HG03575 (cell line): ENCODE data around the gene TTYH3.
"Not testable (repeated sequence)": the region's sequence is repeated elsewhere in the genome, so short reads cannot be mapped to it uniquely, and the experiment has no call there.

Source experiments
- ATAC-seq: cut with Tn5 transposase; IDR thresholded peaks from one replicate; pipeline ENCODE4 v1.9.1; 2021; ENCODE audit not compliant: unreplicated experiment, insufficient number of reproducible peaks, low FRiP score; ENCODE audit errors: extremely low read depth

Gene TTYH3

GRCh38 chr7:2691932-2692439, 60.2 kb downstream of the TTYH3 start:
- not testable (repeated sequence) for ATAC-seq

DNA sequence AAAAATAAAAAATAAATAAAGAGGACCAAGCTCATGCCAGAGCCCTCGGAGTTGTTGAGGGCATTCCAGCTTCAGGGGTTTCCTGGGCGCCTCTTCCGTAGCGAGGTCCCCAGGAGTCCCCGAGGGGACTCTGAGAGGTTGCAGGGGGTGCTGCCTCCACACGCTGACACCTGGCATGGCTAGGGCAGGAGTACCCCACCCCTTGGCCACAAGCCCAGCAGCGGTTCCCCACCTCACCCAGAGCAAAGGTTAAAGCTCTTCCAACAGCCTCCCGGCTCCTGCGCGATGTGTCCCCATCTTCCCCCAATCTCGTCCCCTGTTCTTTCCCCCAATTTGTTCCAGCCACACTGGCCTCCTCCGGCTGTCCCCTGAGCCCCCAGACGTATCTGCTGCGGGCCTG, 60.8 kb downstream of the TTYH3 start:
- ATAC-seq: no peak

GRCh38 chr7:2693420-2694121, 61.8 kb downstream of the TTYH3 start:
- not testable (repeated sequence) for ATAC-seq

DNA sequence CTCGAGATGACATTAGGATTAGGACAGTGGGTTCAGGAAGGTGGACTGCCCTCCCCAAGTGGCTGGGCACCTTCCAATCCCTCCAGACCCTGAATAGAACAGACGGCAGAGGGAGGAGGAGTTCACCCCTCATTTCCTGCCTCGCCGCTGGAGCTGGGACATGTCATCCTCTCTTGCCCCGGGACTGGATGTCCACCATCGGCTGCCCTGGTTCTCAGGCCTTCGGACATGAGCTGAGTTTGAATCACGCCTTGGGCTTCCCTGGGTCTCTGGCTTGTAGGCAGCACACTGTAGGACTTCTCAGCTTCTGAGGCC, 62.3 kb downstream of the TTYH3 start:
- not testable (repeated sequence) for ATAC-seq

DNA sequence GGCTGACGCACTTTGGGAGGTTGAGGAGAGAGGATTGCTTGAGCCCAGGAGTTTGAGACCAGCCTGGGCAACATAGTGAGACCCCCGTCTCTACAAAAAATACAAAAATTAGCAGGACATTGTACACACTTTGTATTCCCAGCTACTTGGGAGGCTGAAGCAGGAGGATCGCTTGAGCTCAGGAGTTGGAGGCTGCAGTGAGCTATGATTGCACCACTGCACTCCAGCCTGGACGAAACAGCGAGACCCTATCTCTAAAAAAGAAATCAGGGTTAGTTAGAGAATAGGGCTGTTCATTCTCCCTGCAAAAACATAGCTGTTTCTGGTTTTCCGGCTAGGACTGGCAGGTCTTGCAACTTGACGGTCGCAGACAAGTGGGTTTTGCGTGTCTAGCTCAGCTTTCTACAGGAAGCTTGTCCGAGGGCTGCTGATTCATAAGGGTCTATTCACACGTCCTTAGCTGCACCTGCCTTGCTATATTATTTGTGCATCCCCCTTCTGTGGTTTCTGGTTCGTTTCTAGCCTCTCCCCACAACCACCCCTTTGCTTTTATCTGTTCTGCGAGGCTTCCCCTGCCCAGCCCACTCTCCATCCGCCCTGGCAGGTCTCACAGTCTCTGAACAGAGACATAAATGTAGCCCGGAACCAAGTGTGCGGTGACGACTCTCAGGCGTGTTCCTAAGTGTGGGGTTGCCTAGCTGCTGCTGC, 66.9 kb downstream of the TTYH3 start:
- ATAC-seq: peak; percentile 86

DNA sequence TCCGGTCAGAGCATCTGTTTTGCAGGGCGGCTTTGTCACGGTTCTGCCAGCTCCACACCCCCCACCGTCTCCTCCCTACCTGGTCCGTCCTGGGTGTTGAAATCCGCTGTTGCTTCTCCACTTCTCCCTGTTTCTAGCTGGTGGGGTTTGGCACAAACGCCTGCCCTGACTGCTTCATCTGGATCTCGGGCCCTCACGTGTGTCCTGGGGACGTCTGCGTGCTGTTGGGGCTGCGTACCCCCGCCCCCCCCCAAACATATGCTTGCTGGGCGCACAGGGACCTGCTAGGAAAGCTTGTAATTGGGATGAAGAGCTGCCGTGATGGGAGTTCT, 67.5 kb downstream of the TTYH3 start:
- no peak for ATAC-seq

DNA sequence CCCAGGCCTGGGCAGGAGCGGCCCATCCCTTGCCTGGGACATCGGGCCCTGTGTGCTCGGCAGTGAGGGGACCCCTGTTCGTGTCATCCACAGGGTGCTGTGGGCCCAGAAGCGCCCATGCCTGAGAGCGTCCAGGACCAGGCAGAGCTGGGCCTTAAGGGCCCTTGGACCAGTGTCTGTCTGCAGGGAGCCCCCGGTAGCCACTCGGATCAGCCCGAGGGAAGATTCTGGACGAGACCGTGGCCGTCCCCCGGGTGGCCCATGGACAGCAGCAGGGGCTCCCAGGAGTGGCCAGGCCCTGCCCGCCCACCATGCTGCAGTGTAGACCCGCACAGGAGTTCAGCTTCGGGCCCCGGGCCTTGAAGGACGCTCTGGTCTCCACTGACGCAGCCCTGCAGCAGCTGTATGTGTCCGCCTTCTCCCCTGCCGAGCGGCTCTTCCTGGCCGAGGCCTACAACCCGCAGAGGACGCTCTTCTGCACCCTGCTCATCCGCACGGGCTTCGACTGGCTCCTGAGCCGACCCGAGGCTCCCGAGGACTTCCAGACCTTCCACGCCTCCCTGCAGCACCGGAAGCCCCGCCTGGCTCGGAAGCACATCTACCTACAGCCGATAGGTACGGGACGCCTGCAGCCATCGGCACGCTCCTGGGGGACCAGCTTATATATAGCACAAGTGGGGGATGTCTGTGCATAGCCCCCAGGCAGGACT, 68.5 kb downstream of the TTYH3 start:
- ATAC-seq: no peak

DNA sequence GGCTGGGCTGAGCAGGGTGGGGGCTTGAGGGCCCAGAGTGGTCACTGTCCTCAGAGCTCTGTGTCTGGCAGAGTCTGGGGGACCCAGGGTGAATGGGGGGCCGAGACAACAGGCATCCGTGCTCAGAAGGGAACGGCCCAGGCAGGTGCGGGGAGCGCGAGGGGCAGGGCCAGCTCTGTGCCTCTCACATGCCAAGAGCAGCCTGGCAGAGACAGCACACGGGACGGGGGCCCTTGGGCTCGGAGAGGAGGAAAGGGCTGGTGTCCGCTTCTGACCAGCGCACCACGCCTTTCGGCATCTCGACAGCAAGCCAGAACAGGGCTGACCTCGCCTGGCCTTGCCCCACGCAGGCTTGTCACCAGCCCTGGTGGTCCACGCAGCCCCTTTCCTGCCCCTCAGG, 69.6 kb downstream of the TTYH3 start:
- ATAC-seq: no peak

- no peak for ATAC-seq
Observed at GRCh38 chr7:2701832-2702593, 70.2 kb downstream of the TTYH3 start.

DNA sequence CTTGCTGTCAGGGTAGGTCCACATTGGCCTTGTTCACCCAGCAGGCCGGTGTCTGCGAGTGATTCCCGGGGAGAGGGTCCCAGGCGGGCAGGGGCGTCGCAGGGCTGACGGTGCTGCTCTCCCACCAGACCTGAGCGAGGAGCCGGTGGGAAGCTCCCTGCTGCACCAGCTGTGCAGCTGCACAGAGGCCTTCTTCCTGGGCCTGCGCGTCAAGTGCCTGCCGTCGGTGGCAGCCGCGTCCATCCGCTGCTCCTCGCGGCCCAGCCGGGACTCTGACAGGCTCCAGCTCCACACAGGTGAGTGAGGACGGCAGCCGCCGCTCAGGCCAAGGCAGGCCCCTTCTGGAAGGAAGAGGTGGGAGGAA, 70.8 kb downstream of the TTYH3 start:
- ATAC-seq: no peak

- ATAC-seq: no peak
Observed at GRCh38 chr7:2705371-2706096, 73.7 kb downstream of the TTYH3 start.

GRCh38 chr7:2706685-2707126, 74.9 kb downstream of the TTYH3 start:
- no peak for ATAC-seq

- no peak for ATAC-seq
Observed at GRCh38 chr7:2707481-2707880, 75.7 kb downstream of the TTYH3 start.

- ATAC-seq: no peak
Observed at GRCh38 chr7:2708041-2708440, 76.3 kb downstream of the TTYH3 start.

DNA sequence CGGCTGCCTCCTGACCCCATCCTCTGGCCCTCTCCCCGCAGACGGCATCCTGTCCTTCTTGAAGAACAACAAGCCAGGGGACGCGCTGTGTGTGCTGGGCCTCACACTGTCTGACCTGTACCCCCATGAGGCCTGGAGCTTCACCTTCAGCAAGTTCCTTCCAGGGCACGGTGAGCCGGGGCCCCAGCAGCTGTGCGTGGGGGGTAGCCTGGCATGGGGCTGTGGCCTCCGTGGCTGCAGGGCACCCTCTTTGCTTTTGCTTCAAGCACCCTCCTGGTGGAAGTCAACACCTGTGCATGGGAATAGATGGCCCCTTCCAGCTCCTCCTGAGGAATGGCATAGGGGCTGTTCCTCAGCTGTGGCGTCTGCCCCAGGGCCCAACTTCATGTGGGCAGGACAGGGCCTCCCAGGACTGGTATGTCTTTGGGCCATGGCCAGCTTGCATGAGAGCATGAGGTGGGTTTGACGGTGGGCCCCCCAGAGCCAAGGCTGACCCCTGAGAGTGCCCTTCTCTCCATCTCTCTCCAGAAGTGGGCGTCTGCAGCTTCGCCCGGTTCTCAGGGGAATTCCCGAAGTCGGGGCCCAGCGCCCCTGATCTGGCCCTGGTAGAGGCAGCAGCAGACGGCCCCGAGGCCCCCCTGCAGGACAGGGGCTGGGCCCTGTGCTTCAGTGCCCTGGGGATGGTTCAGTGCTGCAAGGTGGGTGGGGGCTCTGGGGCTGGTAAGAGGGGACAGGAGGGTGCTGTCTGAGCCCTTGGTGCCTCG, 76.9 kb downstream of the TTYH3 start:
- no peak for ATAC-seq

DNA sequence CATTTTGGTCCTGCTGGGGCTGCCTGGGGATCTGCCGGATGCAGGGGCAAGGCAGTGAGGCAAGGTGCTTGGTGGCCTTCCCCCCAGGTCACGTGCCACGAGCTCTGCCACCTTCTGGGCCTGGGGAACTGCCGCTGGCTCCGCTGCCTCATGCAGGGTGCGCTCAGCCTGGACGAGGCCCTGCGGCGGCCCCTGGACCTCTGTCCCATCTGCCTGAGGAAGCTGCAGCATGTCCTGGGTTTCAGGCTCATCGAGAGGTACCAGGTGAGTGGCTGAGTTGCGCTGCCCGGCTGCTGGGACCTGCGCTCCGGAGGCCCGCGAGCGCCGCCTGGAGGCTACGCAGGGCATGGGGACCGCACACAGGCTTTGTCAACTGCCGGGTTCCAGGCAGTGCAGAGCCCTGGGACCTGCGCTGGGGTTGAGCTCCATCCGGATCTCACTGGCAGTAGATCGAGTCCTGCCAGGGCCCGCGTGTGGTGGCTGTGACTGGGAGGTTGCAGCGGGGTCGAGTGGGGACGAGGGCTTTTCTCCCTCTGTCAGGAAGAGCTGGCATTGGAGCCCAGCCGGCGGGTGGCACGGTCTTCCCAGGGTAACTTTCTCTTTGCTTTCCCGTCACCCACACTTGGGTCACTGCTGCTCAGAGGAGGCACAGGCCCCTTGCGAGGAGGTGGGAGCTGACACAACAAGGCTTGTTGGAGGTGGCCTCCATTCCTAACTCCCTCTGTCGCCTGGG, 77.9 kb downstream of the TTYH3 start:
- ATAC-seq: no peak

DNA sequence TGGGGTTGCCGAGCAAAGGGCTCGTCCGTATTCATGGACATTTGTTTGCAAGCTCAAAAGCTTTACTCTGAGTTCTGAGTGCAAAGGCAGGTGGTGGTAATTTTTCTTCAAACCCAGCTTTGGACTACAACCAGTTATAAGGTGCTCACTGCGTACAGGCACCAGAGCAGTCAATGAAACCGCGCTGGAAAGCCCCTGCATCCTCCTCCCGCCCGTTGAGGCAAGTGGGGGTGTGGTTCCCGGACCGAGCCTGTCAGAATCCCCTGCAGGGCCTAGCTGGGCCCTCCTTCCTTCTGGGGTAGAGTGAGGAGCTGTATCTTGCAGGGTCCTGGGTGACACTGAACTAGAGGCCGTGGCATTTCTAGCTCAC, 78.5 kb downstream of the TTYH3 start:
- no peak for ATAC-seq
